GM21723 (cell line): Measurements from ENCODE around the gene SMG6.
"Not testable (repeated sequence)": the region's sequence is repeated elsewhere in the genome, so short reads cannot be mapped to it uniquely, and the experiment has no call there.

Source experiments
- ATAC-seq: cut with Tn5 transposase; IDR thresholded peaks from one replicate; pipeline ENCODE4 v1.9.1; 2021; ENCODE audit warnings: mild to moderate bottlenecking, moderate library complexity; ENCODE audit not compliant: unreplicated experiment

The SMG6 gene

GRCh38 chr17:2303204-2304188 is at the start of gene SMG6, which contains the start of gene SRR:
Gene SMG6, minus strand, starts transcription at chr17:2303785. Its CDS starts 65 bp downstream, at chr17:2303720.
Gene SRR, plus strand, starts transcription at chr17:2303950. Its CDS starts 11,611 bp downstream, at chr17:2315561.
- ATAC-seq = peak; percentile 76

- no peak for ATAC-seq
These were observed 47.7 kb upstream of the SMG6 start for GRCh38 chr17:2351269-2351668.

GRCh38 chr17:2347805-2348685 is 44.5 kb upstream of the SMG6 start:
- no peak for ATAC-seq

GRCh38 chr17:2346475-2346874 is 42.9 kb upstream of the SMG6 start:
- ATAC-seq = no peak

- ATAC-seq = no peak
These were observed 40.9 kb upstream of the SMG6 start for GRCh38 chr17:2344528-2344927.

- ATAC-seq = no peak
These were observed 39.8 kb upstream of the SMG6 start for GRCh38 chr17:2343421-2343820.

GRCh38 chr17:2338315-2338657 is 34.7 kb upstream of the SMG6 start:
- ATAC-seq = no peak

- peak; percentile 38 for ATAC-seq
These were observed 34.1 kb upstream of the SMG6 start for GRCh38 chr17:2337544-2338314.

- ATAC-seq = peak; percentile 48
These were observed 33.4 kb upstream of the SMG6 start, which contains the start of gene SGSM2 for GRCh38 chr17:2336852-2337543. Gene SGSM2, plus strand, starts transcription at chr17:2337501. Its CDS starts 188 bp downstream, at chr17:2337689.

GRCh38 chr17:2336215-2336851 is 32.7 kb upstream of the SMG6 start, which contains the start of gene TSR1:
Gene TSR1, minus strand, starts transcription at chr17:2336457. Its CDS starts 30 bp downstream, at chr17:2336427.
- peak; percentile 75 for ATAC-seq

- ATAC-seq = no peak
These were observed 32.2 kb upstream of the SMG6 start for GRCh38 chr17:2335726-2336214.

GRCh38 chr17:2331303-2331702 is 27.7 kb upstream of the SMG6 start:
- ATAC-seq = no peak

- ATAC-seq = no peak
These were observed 20.2 kb upstream of the SMG6 start for GRCh38 chr17:2323629-2324314.

GRCh38 chr17:2321399-2321798 is 17.8 kb upstream of the SMG6 start:
- ATAC-seq = no peak

GRCh38 chr17:2319051-2319450 is 15.5 kb upstream of the SMG6 start:
- ATAC-seq = no peak

GRCh38 chr17:2317796-2318195 is 14.2 kb upstream of the SMG6 start:
- ATAC-seq = no peak

- not testable (repeated sequence) for ATAC-seq
These were observed 13.3 kb upstream of the SMG6 start for GRCh38 chr17:2316916-2317205.

- ATAC-seq = no peak
These were observed 9.2 kb upstream of the SMG6 start for GRCh38 chr17:2312736-2313135.
